Measurements from ENCODE around the gene ERCC1.

Gene ERCC1

DNA sequence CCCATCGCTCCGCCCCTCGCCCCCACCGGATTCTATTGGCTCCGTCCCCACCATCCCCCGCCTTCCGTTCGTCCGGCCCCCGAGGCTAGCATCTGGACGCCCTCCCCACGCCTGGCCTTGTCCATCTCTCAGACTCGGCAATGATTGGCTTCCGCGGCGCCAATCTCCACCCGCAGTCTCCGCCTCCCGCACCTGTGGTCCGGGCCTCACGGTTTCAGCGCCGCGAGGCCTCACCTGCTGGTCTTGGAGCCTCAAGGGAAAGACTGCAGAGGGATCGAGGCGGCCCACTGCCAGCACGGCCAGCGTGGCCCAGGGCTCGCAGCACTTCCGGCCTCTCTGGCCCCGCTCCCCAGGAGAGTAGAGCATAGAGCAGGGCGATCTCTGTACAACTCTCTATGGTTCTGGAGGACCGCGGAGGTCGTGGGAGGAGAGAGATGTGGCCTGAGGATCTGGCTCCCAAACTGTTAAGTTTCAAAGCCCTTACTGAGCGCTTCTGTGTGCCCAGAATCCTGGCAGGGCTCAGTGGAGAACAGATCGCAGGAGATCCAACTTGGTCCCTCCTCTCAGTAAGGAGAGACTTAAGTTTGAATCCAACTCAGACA, at the start of gene ERCC1:
ERCC1 (minus strand) TSS at position 329 of the 602 bp plus-strand sequence. CDS start 543 bp downstream, outside the sequence.
- ATAC-seq (ENCODE audit: low read depth) (peak; percentile 85), DNase-seq (ENCODE audit: low spot score) (peak; percentile 100)
- TF ChIP-seq, protein P1, sequence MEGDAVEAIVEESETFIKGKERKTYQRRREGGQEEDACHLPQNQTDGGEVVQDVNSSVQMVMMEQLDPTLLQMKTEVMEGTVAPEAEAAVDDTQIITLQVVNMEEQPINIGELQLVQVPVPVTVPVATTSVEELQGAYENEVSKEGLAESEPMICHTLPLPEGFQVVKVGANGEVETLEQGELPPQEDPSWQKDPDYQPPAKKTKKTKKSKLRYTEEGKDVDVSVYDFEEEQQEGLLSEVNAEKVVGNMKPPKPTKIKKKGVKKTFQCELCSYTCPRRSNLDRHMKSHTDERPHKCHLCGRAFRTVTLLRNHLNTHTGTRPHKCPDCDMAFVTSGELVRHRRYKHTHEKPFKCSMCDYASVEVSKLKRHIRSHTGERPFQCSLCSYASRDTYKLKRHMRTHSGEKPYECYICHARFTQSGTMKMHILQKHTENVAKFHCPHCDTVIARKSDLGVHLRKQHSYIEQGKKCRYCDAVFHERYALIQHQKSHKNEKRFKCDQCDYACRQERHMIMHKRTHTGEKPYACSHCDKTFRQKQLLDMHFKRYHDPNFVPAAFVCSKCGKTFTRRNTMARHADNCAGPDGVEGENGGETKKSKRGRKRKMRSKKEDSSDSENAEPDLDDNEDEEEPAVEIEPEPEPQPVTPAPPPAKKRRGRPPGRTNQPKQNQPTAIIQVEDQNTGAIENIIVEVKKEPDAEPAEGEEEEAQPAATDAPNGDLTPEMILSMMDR (IDR thresholded peaks at IDR 0.05; ENCODE audit: poor library complexity, severe bottlenecking) = no peak
- Histone ChIP-seq H3K27me3 (ENCODE audit: insufficient read depth, poor library complexity, severe bottlenecking) (no peaks in the 10 kb centered on the region), H3K4me1 (ENCODE audit: insufficient read depth, poor library complexity, severe bottlenecking) (peaks cover 17% of the 10 kb centered on the region), H3K36me3 (ENCODE audit: low read depth) (peaks cover 25% of the 10 kb centered on the region), H3K9me3 (ENCODE audit: severe bottlenecking) (no peaks in the 10 kb centered on the region), H3K27ac (ENCODE audit: poor library complexity, severe bottlenecking) (peak within 1 kb of the TSS; percentile 100), H3K4me3 (ENCODE audit: severe bottlenecking) (peak within 1 kb of the TSS; percentile 46)

DNA sequence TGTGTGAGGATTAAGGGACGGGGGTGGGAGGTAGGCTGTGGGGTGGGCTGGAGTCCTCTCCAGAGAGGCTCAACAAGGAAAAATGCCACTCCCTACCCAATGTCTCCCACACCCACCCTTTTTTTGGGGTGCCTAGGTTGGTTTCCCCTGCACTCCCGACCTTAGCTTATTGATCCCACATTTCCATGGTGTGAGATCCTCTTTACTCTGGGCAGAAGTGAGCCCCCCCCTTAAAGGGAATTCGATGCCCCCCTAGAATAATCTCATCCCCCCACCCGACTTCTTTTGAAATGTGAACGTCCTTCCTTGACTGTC, 49.6 kb upstream of the ERCC1 start:
- TF ChIP-seq, protein P1 (IDR thresholded peaks at IDR 0.05; ENCODE audit: poor library complexity, severe bottlenecking) = no peak
- H3K27ac ChIP-seq (ENCODE audit: poor library complexity, severe bottlenecking) = no peak overlapping the region
- H3K4me1 ChIP-seq (ENCODE audit: insufficient read depth, poor library complexity, severe bottlenecking) = peaks cover 4% of the 10 kb centered on the region
- H3K36me3 ChIP-seq (ENCODE audit: low read depth) = no peaks in the 10 kb centered on the region
- no peak for DNase-seq (ENCODE audit: low spot score)
- no peak overlapping the region for H3K4me3 ChIP-seq (ENCODE audit: severe bottlenecking)
- no peak for ATAC-seq (ENCODE audit: low read depth)
- no peaks in the 10 kb centered on the region for H3K9me3 ChIP-seq (ENCODE audit: severe bottlenecking)
- no peaks in the 10 kb centered on the region for H3K27me3 ChIP-seq (ENCODE audit: insufficient read depth, poor library complexity, severe bottlenecking)

- DNase-seq (ENCODE audit: low spot score) (no peak), ATAC-seq (ENCODE audit: low read depth) (no peak)
- Histone ChIP-seq H3K4me3 (ENCODE audit: severe bottlenecking) (no peak overlapping the region), H3K27me3 (ENCODE audit: insufficient read depth, poor library complexity, severe bottlenecking) (no peaks in the 10 kb centered on the region), H3K36me3 (ENCODE audit: low read depth) (no peaks in the 10 kb centered on the region), H3K27ac (ENCODE audit: poor library complexity, severe bottlenecking) (no peak overlapping the region), H3K4me1 (ENCODE audit: insufficient read depth, poor library complexity, severe bottlenecking) (peaks cover 4% of the 10 kb centered on the region), H3K9me3 (ENCODE audit: severe bottlenecking) (no peaks in the 10 kb centered on the region)
- TF ChIP-seq, protein P1 (IDR thresholded peaks at IDR 0.05; ENCODE audit: poor library complexity, severe bottlenecking) = no peak
Observed at GRCh38 chr19:45472563-45473366, 49.0 kb upstream of the ERCC1 start.

GRCh38 chr19:45471931-45472562, 48.3 kb upstream of the ERCC1 start:
- Histone ChIP-seq H3K27ac (ENCODE audit: poor library complexity, severe bottlenecking) (no peak overlapping the region), H3K36me3 (ENCODE audit: low read depth) (no peaks in the 10 kb centered on the region), H3K4me3 (ENCODE audit: severe bottlenecking) (no peak overlapping the region), H3K27me3 (ENCODE audit: insufficient read depth, poor library complexity, severe bottlenecking) (no peaks in the 10 kb centered on the region), H3K9me3 (ENCODE audit: severe bottlenecking) (no peaks in the 10 kb centered on the region), H3K4me1 (ENCODE audit: insufficient read depth, poor library complexity, severe bottlenecking) (peaks cover 4% of the 10 kb centered on the region)
- TF ChIP-seq, protein P1 (IDR thresholded peaks at IDR 0.05; ENCODE audit: poor library complexity, severe bottlenecking) = no peak
- no peak for DNase-seq (ENCODE audit: low spot score)
- ATAC-seq (ENCODE audit: low read depth) = no peak

All from RWPE2 (cell line).